BE2C (cell line): ENCODE data around the gene LCOR.

ENCODE experiments used
- DNase-seq: peaks from one replicate; pipeline ENCODE4 v3.0.0-alpha.2; 2020
- H3K27me3 ChIP-seq: fragments of 250-450 bp; sonication (Bioruptor Pico); 2 replicates; pipeline ENCODE4 v1.5.1; 2020; ENCODE audit warnings: mild to moderate bottlenecking
- H3K36me3 ChIP-seq: fragments of 250-450 bp; sonication (Bioruptor Pico); 2 replicates; pipeline ENCODE4 v1.5.1; 2020; ENCODE audit warnings: mild to moderate bottlenecking
- H3K4me1 ChIP-seq: fragments of 250-450 bp; sonication (Bioruptor Pico); 2 replicates; pipeline ENCODE4 v1.5.1; 2020
- H3K4me3 ChIP-seq: 2 replicates; pipeline ENCODE4 v1.5.1; 2011; ENCODE audit warnings: low read depth, low read length
- H3K9me3 ChIP-seq: fragments of 250-450 bp; sonication (Bioruptor Pico); 2 replicates; pipeline ENCODE4 v1.5.1; 2020
- CTCF ChIP-seq: IDR thresholded peaks from 2 replicates; pipeline ENCODE4 v1.5.1; 2012; ENCODE audit warnings: mild to moderate bottlenecking, low read depth, low read length

LCOR gene

GRCh38 chr10:96890172-96890513 is 58.0 kb downstream of the LCOR start:
- Histone ChIP-seq H3K36me3 (no peaks in the 10 kb centered on the region), H3K4me3 (no peak overlapping the region), H3K27me3 (no peaks in the 10 kb centered on the region), H3K4me1 (no peaks in the 10 kb centered on the region), H3K9me3 (no peaks in the 10 kb centered on the region)
- TF ChIP-seq CTCF, result no peak
- no peak for DNase-seq

- H3K27me3 ChIP-seq, result no peaks in the 10 kb centered on the region
- DNase-seq, result no peak
- H3K36me3 ChIP-seq, result no peaks in the 10 kb centered on the region
- no peak for TF ChIP-seq CTCF
- no peak overlapping the region for H3K4me3 ChIP-seq
- no peaks in the 10 kb centered on the region for H3K4me1 ChIP-seq
- H3K9me3 ChIP-seq, result no peaks in the 10 kb centered on the region
Observed at GRCh38 chr10:96890580-96890979, 58.5 kb downstream of the LCOR start.

GRCh38 chr10:96891840-96892239 is 59.7 kb downstream of the LCOR start:
- no peak for TF ChIP-seq CTCF
- H3K4me1 ChIP-seq, result no peaks in the 10 kb centered on the region
- no peaks in the 10 kb centered on the region for H3K9me3 ChIP-seq
- DNase-seq, result no peak
- no peak overlapping the region for H3K4me3 ChIP-seq
- H3K27me3 ChIP-seq, result no peaks in the 10 kb centered on the region
- no peaks in the 10 kb centered on the region for H3K36me3 ChIP-seq

- no peak for TF ChIP-seq CTCF
- peaks cover 3% of the 10 kb centered on the region; the same call in 1 of the 2 replicates for H3K4me1 ChIP-seq
- H3K36me3 ChIP-seq, result no peaks in the 10 kb centered on the region
- no peaks in the 10 kb centered on the region for H3K9me3 ChIP-seq
- H3K4me3 ChIP-seq, result no peak overlapping the region
- DNase-seq, result no peak
- H3K27me3 ChIP-seq, result no peaks in the 10 kb centered on the region
Observed at GRCh38 chr10:96895662-96896424, 63.7 kb downstream of the LCOR start.

- Histone ChIP-seq H3K27me3 (no peaks in the 10 kb centered on the region), H3K4me3 (no peak overlapping the region), H3K9me3 (no peaks in the 10 kb centered on the region), H3K4me1 (peaks cover 3% of the 10 kb centered on the region; the same call in 1 of the 2 replicates), H3K36me3 (no peaks in the 10 kb centered on the region)
- DNase-seq, result no peak
- no peak for TF ChIP-seq CTCF
Observed at GRCh38 chr10:96896884-96897589, 64.9 kb downstream of the LCOR start.

- Histone ChIP-seq H3K27me3 (no peaks in the 10 kb centered on the region), H3K4me1 (peaks cover 3% of the 10 kb centered on the region; the same call in 1 of the 2 replicates), H3K4me3 (no peak overlapping the region), H3K9me3 (no peaks in the 10 kb centered on the region), H3K36me3 (no peaks in the 10 kb centered on the region)
- no peak for DNase-seq
- TF ChIP-seq CTCF, result no peak
Observed at GRCh38 chr10:96902117-96902516, 70.0 kb downstream of the LCOR start.
